HL-60/S4 (cell line): ENCODE results near the gene ANAPC1.
"Not testable (repeated sequence)": the region's sequence is repeated elsewhere in the genome, so short reads cannot be mapped to it uniquely, and the experiment has no call there.

ENCODE experiments used
- in situ Hi-C: fragments of 300-500 bp; cut with MboI; formaldehyde crosslinking; loops from 2 replicates; pipeline ENCODE4 v1.14.3; 2022; ENCODE audit warnings: low sequenced_read_pairs

The ANAPC1 gene

GRCh38 chr2:111883661-111884591 is at the start of gene ANAPC1:
Gene ANAPC1, minus strand, starts transcription at chr2:111884193. Its CDS starts 3,368 bp downstream, at chr2:111880825.
- in situ Hi-C loops: loop anchor here (10.0 to 25.0 kb wide), 2 partner anchors 171 to 853 kb away; partner anchors contain the start of gene TMEM87B

- in situ Hi-C loops: no loop called here
These were observed 48.9 kb upstream of the ANAPC1 start for GRCh38 chr2:111932841-111933291.

GRCh38 chr2:111930875-111931274 is 46.9 kb upstream of the ANAPC1 start:
- in situ Hi-C loops: no loop called here

- in situ Hi-C loops: no loop called here
These were observed 46.4 kb upstream of the ANAPC1 start for GRCh38 chr2:111930409-111930808.

GRCh38 chr2:111927723-111928122 is 43.7 kb upstream of the ANAPC1 start:
- in situ Hi-C loops: no loop called here

- in situ Hi-C loops: no loop called here
These were observed 40.7 kb upstream of the ANAPC1 start for GRCh38 chr2:111924617-111925107.

- in situ Hi-C loops: no loop called here
These were observed 39.3 kb upstream of the ANAPC1 start for GRCh38 chr2:111923276-111923804.

GRCh38 chr2:111919794-111920608 is 36.0 kb upstream of the ANAPC1 start:
- in situ Hi-C loops: no loop called here

GRCh38 chr2:111919365-111919764 is 35.4 kb upstream of the ANAPC1 start:
- in situ Hi-C loops: no loop called here

GRCh38 chr2:111918383-111918806 is 34.4 kb upstream of the ANAPC1 start:
- in situ Hi-C loops: no loop called here

- in situ Hi-C loops: no loop called here
These were observed 33.1 kb upstream of the ANAPC1 start for GRCh38 chr2:111917106-111917505.

- in situ Hi-C loops: no loop called here
These were observed 28.6 kb upstream of the ANAPC1 start for GRCh38 chr2:111912547-111912946.

GRCh38 chr2:111911295-111911977 is 27.4 kb upstream of the ANAPC1 start:
- in situ Hi-C loops: not testable (repeated sequence)

- in situ Hi-C loops: no loop called here
These were observed 26.8 kb upstream of the ANAPC1 start for GRCh38 chr2:111910609-111911277.

- in situ Hi-C loops: loop anchor here (10.0 kb wide), 1 partner anchor 125 kb away; no protein-coding TSS in a partner anchor
These were observed 26.0 kb upstream of the ANAPC1 start for GRCh38 chr2:111909997-111910396.

- in situ Hi-C loops: loop anchor here (10.0 kb wide), 1 partner anchor 126 kb away; no protein-coding TSS in a partner anchor
These were observed 25.1 kb upstream of the ANAPC1 start for GRCh38 chr2:111909079-111909478.

GRCh38 chr2:111908578-111908977 is 24.6 kb upstream of the ANAPC1 start:
- in situ Hi-C loops: loop anchor here (10.0 kb wide), 1 partner anchor 126 kb away; no protein-coding TSS in a partner anchor

GRCh38 chr2:111905990-111906735 is 22.2 kb upstream of the ANAPC1 start:
- in situ Hi-C loops: loop anchor here (10.0 kb wide), 1 partner anchor 129 kb away; no protein-coding TSS in a partner anchor

GRCh38 chr2:111905475-111905869 is 21.5 kb upstream of the ANAPC1 start:
- in situ Hi-C loops: loop anchor here (10.0 kb wide), 1 partner anchor 129 kb away; no protein-coding TSS in a partner anchor
